ENCODE measurements around the gene PRG3.

GRCh38 chr11:57414612-57415212, 33.8 kb upstream of the PRG3 start:
- TF ChIP-seq POLR2A (IDR thresholded peaks at IDR 0.05) = no peak
- TF ChIP-seq CTCF (IDR thresholded peaks at IDR 0.05) = no peak
